Mesothelial cell of epicardium (in vitro differentiated cells): ENCODE data around the gene CCDC74B. TPM values are rescaled to one million over a fixed set of nuclear protein-coding genes. Genes with fewer than 3 reads are reported as not detected.
"Not testable (repeated sequence)": the region's sequence is repeated elsewhere in the genome, so short reads cannot be mapped to it uniquely, and the experiment has no call there.

Source experiments
- DNase-seq, 2 experiments: peaks; one replicate each; pipeline ENCODE4 v3.0.0; 2021; ENCODE audit warnings: low spot score in 2 of 2; ENCODE audit not compliant: unreplicated experiment in 2 of 2
- H3K27ac Mint-ChIP-seq: 2 replicates; pipeline ENCODE4 v1.8.0; 2021; ENCODE audit warnings: mixed read lengths
- H3K27me3 Mint-ChIP-seq: 2 replicates; pipeline ENCODE4 v1.8.0; 2021; ENCODE audit warnings: low read depth, mixed read lengths
- H3K36me3 Mint-ChIP-seq: 2 replicates; pipeline ENCODE4 v1.8.0; 2021; ENCODE audit warnings: mixed read lengths
- H3K4me1 Mint-ChIP-seq: 2 replicates; pipeline ENCODE4 v1.8.0; 2021; ENCODE audit warnings: mixed read lengths
- H3K4me3 Mint-ChIP-seq: 2 replicates; pipeline ENCODE4 v1.8.0; 2021; ENCODE audit warnings: mild to moderate bottlenecking, moderate library complexity, mixed read lengths
- H3K9me3 Mint-ChIP-seq: 2 replicates; pipeline ENCODE4 v1.8.0; 2021; ENCODE audit warnings: mixed read lengths
- total RNA-seq: library from RNA; stranded (reverse); gene quantifications from 3 replicates; pipeline ENCODE4 v1.2.1, GENCODE V29; 2021
- TF ChIP-seq, protein P1 (sequence below): fragments of 200-600 bp; sonication (generic); IDR thresholded peaks from one replicate; pipeline ENCODE4 v1.5.0; 2021; ENCODE audit warnings: antibody characterized with exemption; ENCODE audit not compliant: unreplicated experiment

CCDC74B gene
- total RNA-seq, 1 donor from 2014 or later: 8.9 TPM

GRCh38 chr2:130186391-130186790 is 41.5 kb upstream of the CCDC74B start:
- H3K4me1 Mint-ChIP-seq: peaks cover 13% of the 10 kb centered on the region

GRCh38 chr2:130185896-130186295 is 41.0 kb upstream of the CCDC74B start:
- Mint-ChIP-seq H3K36me3 (peaks cover 5% of the 10 kb centered on the region), H3K27ac (no peak overlapping the region), H3K9me3 (no peaks in the 10 kb centered on the region), H3K4me3 (no peak overlapping the region), H3K27me3 (no peaks in the 10 kb centered on the region), H3K4me1 (peaks cover 14% of the 10 kb centered on the region)
- TF ChIP-seq, protein P1, sequence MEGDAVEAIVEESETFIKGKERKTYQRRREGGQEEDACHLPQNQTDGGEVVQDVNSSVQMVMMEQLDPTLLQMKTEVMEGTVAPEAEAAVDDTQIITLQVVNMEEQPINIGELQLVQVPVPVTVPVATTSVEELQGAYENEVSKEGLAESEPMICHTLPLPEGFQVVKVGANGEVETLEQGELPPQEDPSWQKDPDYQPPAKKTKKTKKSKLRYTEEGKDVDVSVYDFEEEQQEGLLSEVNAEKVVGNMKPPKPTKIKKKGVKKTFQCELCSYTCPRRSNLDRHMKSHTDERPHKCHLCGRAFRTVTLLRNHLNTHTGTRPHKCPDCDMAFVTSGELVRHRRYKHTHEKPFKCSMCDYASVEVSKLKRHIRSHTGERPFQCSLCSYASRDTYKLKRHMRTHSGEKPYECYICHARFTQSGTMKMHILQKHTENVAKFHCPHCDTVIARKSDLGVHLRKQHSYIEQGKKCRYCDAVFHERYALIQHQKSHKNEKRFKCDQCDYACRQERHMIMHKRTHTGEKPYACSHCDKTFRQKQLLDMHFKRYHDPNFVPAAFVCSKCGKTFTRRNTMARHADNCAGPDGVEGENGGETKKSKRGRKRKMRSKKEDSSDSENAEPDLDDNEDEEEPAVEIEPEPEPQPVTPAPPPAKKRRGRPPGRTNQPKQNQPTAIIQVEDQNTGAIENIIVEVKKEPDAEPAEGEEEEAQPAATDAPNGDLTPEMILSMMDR: no peak
- DNase-seq: no peak

More at GRCh38 chr2:130186391-130186790, 41.5 kb upstream of the CCDC74B start:
- Mint-ChIP-seq H3K4me3 (no peak overlapping the region), H3K27me3 (no peaks in the 10 kb centered on the region), H3K36me3 (peaks cover 7% of the 10 kb centered on the region), H3K9me3 (no peaks in the 10 kb centered on the region), H3K27ac (no peak overlapping the region)
- DNase-seq: no peak
- TF ChIP-seq, protein P1: no peak

GRCh38 chr2:130185436-130185835 is 40.5 kb upstream of the CCDC74B start:
- Mint-ChIP-seq H3K27ac (no peak overlapping the region), H3K27me3 (no peaks in the 10 kb centered on the region), H3K9me3 (no peaks in the 10 kb centered on the region), H3K36me3 (peaks cover 5% of the 10 kb centered on the region), H3K4me3 (no peak overlapping the region), H3K4me1 (peaks cover 18% of the 10 kb centered on the region)
- TF ChIP-seq, protein P1: no peak
- DNase-seq: no peak

DNA sequence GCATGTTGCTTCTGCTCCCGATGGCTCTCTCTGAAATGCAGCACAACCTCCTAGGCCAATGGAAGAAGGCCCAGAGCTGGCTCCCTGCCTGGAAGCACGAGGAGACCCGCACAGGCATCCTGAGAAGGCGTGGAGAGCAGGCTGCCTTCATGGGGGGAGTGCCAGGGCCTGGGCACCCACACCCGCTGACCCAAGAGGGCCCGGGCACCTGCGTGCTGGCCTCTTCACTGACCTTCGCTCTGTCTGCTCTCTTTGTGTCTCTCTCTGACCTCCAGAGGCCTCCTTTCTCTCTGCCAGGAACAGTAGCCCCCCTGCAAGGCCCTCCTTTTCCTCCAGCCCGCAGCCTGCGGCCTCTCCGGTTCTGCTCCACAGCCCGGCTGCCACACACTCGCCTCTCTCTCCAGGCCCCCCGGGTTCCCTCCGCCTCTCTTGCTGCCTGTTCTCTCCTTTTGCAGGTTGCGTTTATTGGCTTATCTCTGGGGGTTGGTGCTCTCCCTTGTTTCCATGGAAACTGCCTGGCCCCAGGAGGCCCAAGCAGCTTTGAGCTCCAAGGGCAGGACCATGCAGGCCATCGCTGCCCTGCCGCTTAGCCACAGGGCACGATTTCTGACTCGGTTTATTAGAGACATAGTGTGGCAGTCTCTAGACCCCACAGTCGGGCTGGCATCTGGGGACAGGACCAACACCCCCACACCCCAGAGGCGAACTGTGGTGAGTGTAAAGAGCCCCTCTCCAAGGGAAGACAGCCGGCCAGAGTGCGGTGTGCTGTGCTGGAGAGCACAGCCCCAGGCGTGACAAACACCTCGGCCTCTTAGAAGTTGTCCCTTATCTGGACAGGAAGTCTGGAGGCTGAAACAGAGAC is 38.8 kb upstream of the CCDC74B start:
- Mint-ChIP-seq H3K36me3 (peaks cover 5% of the 10 kb centered on the region), H3K27me3 (no peaks in the 10 kb centered on the region), H3K9me3 (no peaks in the 10 kb centered on the region), H3K4me1 (peaks cover 22% of the 10 kb centered on the region), H3K27ac (peak overlapping the region; percentile 67), H3K4me3 (peak overlapping the region; percentile 70)
- DNase-seq: no peak
- TF ChIP-seq, protein P1: no peak

- Mint-ChIP-seq H3K4me1 (peaks cover 22% of the 10 kb centered on the region), H3K4me3 (peak overlapping the region; percentile 70), H3K27ac (peak overlapping the region; percentile 67)
- not testable (repeated sequence) for H3K36me3 Mint-ChIP-seq, H3K9me3 Mint-ChIP-seq, DNase-seq, H3K27me3 Mint-ChIP-seq
These were observed 38.1 kb upstream of the CCDC74B start for GRCh38 chr2:130182826-130183511.
